Lung microvascular endothelial cell (primary cell): ENCODE results near the gene PRKG1. TPM values are rescaled to one million over a fixed set of nuclear protein-coding genes. Genes with fewer than 3 reads are reported as not detected.
"Not testable (repeated sequence)": the region's sequence is repeated elsewhere in the genome, so short reads cannot be mapped to it uniquely, and the experiment has no call there.

Experiments used
- DNase-seq, 2 donors: peaks; one replicate each; pipeline versions ENCODE4 v3.0.0 to v3.0.0-alpha.2; 2010; ENCODE audit warnings: low read depth in 2 of 2
- total RNA-seq: library from RNA; depleted of rRNA; stranded (reverse); fragments of >200 nt; gene quantifications from 2 replicates; pipeline ENCODE4 v1.2.1, GENCODE V29; 2014

The PRKG1 gene
- total RNA-seq, 1 donor from 2014 or later = 3.6 TPM

- no peak for DNase-seq
Observed at GRCh38 chr10:51642581-51642980, 568.3 kb downstream of the PRKG1 start.

- peak in 1 of 2 donors; percentile 56 for DNase-seq
Observed at GRCh38 chr10:51643734-51644133, 569.4 kb downstream of the PRKG1 start.

GRCh38 chr10:51649064-51649463 lies 574.8 kb downstream of the PRKG1 start:
- peak in 1 of 2 donors; percentile 0 for DNase-seq

GRCh38 chr10:51651063-51651462 lies 576.8 kb downstream of the PRKG1 start:
- DNase-seq = no peak

- DNase-seq = peak in 1 of 2 donors; percentile 23
Observed at GRCh38 chr10:51653025-51653424, 578.7 kb downstream of the PRKG1 start.

- DNase-seq = no peak
Observed at GRCh38 chr10:51654918-51655317, 580.6 kb downstream of the PRKG1 start.

- DNase-seq = no peak
Observed at GRCh38 chr10:51656503-51656902, 582.2 kb downstream of the PRKG1 start.

- no peak for DNase-seq
Observed at GRCh38 chr10:51658000-51658399, 583.7 kb downstream of the PRKG1 start.

- no peak for DNase-seq
Observed at GRCh38 chr10:51659344-51659743, 585.1 kb downstream of the PRKG1 start.

- DNase-seq = no peak
Observed at GRCh38 chr10:51663086-51663485, 588.8 kb downstream of the PRKG1 start.

- DNase-seq = no peak
Observed at GRCh38 chr10:51666456-51666855, 592.2 kb downstream of the PRKG1 start.

GRCh38 chr10:51667678-51668335 lies 593.5 kb downstream of the PRKG1 start:
- DNase-seq = peak; percentile 2 to 6

GRCh38 chr10:51668336-51668689 lies 594.0 kb downstream of the PRKG1 start:
- DNase-seq = no peak

- DNase-seq = no peak
Observed at GRCh38 chr10:51669041-51669440, 594.8 kb downstream of the PRKG1 start.

- no peak for DNase-seq
Observed at GRCh38 chr10:51672039-51672535, 597.8 kb downstream of the PRKG1 start.

- no peak for DNase-seq
Observed at GRCh38 chr10:51675088-51675487, 600.8 kb downstream of the PRKG1 start.

GRCh38 chr10:51679841-51680240 lies 605.6 kb downstream of the PRKG1 start:
- no peak for DNase-seq

- no peak for DNase-seq
Observed at GRCh38 chr10:51683031-51683691, 608.9 kb downstream of the PRKG1 start.

GRCh38 chr10:51685768-51686167 lies 611.5 kb downstream of the PRKG1 start:
- DNase-seq = no peak

- DNase-seq = no peak
Observed at GRCh38 chr10:51687296-51687695, 613.0 kb downstream of the PRKG1 start.

GRCh38 chr10:51688826-51689225 lies 614.5 kb downstream of the PRKG1 start:
- DNase-seq = not testable (repeated sequence)

- no peak for DNase-seq
Observed at GRCh38 chr10:51689536-51689935, 615.2 kb downstream of the PRKG1 start.

- DNase-seq = no peak
Observed at GRCh38 chr10:51691135-51691534, 616.8 kb downstream of the PRKG1 start.
